SK-N-SH treated with all-trans-retinoic acid at 6 μM for 48 hours (cell line): Measurements from ENCODE around the gene PIM1.

ENCODE experiments used
- ARNTL ChIP-seq: fragments of 450-650 bp; formaldehyde crosslinking; IDR thresholded peaks from 2 replicates; pipeline ENCODE4 v1.5.0; 2020; ENCODE audit warnings: low read depth, mild to moderate bottlenecking, moderate library complexity, borderline replicate concordance
- CREB5 ChIP-seq: fragments of 250-450 bp; sonication (Bioruptor Pico); IDR thresholded peaks from 2 replicates; pipeline ENCODE4 v1.5.1; 2020; ENCODE audit warnings: low read depth, mild to moderate bottlenecking, moderate library complexity
- ZNF8 ChIP-seq: fragments of 450-650 bp; formaldehyde crosslinking; IDR thresholded peaks from 2 replicates; pipeline ENCODE4 v1.5.0; 2020; ENCODE audit warnings: mild to moderate bottlenecking, moderate library complexity

DNA sequence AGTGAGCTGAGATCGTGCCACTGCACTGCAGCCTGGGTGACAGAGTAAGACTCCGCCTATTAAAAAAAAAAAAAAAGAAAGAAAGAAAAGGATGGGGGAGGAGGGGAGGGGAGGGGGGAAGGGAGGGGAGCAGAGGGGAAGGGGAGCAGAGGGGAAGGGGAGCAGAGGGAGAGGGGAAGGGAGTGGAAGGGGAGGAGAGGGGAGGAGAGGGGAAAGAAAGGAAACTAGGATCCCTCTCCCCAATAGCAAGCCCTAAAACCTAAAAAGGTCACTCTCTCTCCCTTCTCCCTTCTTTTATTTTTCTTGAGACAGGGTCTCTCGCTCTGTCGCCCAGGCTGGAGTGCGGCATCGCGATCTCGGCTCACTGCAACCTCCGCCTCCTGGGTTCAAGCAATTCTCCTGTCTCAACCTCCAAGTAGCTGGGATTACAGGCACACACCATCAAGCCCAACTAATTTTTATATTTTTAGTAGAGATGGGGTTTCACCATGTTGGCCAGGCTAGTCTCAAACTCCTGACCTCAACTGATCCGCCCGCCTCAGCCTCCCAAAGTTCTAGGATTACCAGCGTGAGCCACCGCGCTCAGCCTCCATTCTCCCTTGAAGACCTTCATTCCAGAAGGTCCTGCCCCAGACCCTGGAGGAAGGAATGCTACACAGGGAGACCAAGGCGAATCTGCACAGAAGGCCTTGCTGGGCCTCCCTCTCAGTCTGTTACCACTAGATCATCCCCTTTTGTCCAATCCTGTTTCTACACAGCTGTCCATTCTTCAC, 45.8 kb upstream of the PIM1 start:
- no peak for TF ChIP-seq CREB5 (CRISPR knock-in tag)
- TF ChIP-seq ZNF8 (CRISPR knock-in tag), result no peak
- TF ChIP-seq ARNTL, result no peak
